Stimulated activated naive CD8-positive, alpha-beta T cell treated with anti-CD3 and anti-CD28 coated beads, Interleukin-15, Interleukin-2, amounts not matched to agents 100 ng/mL and 50 ng/mL, for 24 hours (primary cell): ENCODE measurements around the gene PRKX.
"Not testable (repeated sequence)": the region's sequence is repeated elsewhere in the genome, so short reads cannot be mapped to it uniquely, and the experiment has no call there.

Source experiments
- H3K27ac Mint-ChIP-seq: one replicate; pipeline ENCODE4 v1.8.0; 2021; ENCODE audit warnings: mild to moderate bottlenecking, mixed read lengths
- H3K27me3 Mint-ChIP-seq: one replicate; pipeline ENCODE4 v1.8.0; 2021; ENCODE audit warnings: mixed read lengths
- H3K36me3 Mint-ChIP-seq: one replicate; pipeline ENCODE4 v1.8.0; 2021; ENCODE audit warnings: low read depth, mixed read lengths
- H3K4me1 Mint-ChIP-seq: one replicate; pipeline ENCODE4 v1.8.0; 2021; ENCODE audit warnings: low read depth, mixed read lengths
- H3K4me3 Mint-ChIP-seq: one replicate; pipeline ENCODE4 v1.8.0; 2021; ENCODE audit warnings: mild to moderate bottlenecking, mixed read lengths
- H3K9me3 Mint-ChIP-seq: one replicate; pipeline ENCODE4 v1.8.0; 2021; ENCODE audit warnings: mixed read lengths

PRKX gene

DNA sequence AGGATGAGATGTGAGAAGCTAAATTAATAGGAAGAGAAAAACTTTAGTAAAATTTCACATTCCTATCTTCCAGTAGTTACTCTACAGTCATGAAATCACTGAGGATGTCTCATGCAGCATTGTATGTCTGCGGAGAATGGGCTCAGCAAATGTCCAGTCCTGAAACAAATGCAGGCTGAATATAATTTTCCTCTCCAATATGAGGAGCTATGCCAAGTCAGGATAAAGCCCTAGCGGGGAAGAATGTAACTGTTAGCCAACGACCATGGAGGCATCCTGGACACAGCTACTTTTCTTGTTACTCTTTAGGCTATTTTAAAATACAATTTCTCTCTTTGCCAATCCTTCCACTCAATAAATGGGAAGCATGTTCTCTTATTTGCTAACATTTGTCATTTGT, 127.7 kb downstream of the PRKX start:
- no peak overlapping the region for H3K4me3 Mint-ChIP-seq
- H3K9me3 Mint-ChIP-seq = no peaks in the 10 kb centered on the region
- no peaks in the 10 kb centered on the region for H3K36me3 Mint-ChIP-seq
- no peak overlapping the region for H3K27ac Mint-ChIP-seq
- peaks cover 6% of the 10 kb centered on the region for H3K4me1 Mint-ChIP-seq
- H3K27me3 Mint-ChIP-seq = no peaks in the 10 kb centered on the region

DNA sequence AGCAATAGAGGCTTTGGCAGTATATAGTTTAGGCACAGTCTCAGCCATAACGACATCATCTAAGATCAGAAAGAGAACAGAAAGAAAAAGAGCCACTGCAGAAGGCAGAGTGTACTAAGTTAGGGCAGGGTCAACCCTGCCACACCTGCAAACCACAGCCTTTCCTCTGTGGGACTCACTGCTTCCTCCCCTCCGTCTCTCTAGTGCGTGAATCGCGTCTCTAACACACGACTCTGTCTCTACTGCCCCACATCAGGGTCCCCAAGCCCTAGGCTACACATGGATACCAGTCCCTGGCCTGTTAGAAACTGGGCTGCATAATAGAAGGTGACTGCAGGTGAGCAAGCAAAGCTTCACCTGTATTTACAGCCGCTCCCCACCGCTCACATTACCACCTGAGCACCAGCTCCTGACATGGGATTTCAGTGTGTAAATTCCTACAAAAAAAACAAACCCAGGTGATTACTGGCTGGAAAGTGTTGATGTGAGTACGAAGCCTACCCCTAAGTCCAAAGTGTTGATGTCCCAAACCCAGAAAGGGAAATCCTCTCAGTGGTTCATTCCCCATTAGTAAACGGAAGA, 128.9 kb downstream of the PRKX start:
- H3K36me3 Mint-ChIP-seq = no peaks in the 10 kb centered on the region
- H3K27me3 Mint-ChIP-seq = no peaks in the 10 kb centered on the region
- no peaks in the 10 kb centered on the region for H3K9me3 Mint-ChIP-seq
- H3K4me1 Mint-ChIP-seq = peaks cover 6% of the 10 kb centered on the region
- peak overlapping the region; percentile 26 for H3K27ac Mint-ChIP-seq
- H3K4me3 Mint-ChIP-seq = no peak overlapping the region

DNA sequence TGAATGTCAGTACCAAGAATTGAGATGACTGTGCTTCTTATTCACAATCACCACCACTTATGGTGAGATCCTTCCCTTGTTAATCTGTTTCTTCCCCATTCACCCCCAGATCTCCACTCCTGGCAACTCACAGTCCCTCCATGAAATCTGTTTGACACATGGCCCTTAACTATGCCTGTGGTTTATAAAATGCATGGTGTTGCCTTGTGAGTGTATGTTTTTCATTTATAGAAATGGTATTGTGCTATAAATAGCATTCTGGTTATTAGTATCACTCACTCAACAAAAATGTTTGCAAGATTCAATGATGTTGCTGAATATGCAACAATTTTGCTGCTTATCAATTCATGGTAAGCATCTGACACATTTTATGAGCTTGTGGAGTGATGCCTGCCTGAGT, 131.0 kb downstream of the PRKX start:
- H3K27ac Mint-ChIP-seq = no peak overlapping the region

DNA sequence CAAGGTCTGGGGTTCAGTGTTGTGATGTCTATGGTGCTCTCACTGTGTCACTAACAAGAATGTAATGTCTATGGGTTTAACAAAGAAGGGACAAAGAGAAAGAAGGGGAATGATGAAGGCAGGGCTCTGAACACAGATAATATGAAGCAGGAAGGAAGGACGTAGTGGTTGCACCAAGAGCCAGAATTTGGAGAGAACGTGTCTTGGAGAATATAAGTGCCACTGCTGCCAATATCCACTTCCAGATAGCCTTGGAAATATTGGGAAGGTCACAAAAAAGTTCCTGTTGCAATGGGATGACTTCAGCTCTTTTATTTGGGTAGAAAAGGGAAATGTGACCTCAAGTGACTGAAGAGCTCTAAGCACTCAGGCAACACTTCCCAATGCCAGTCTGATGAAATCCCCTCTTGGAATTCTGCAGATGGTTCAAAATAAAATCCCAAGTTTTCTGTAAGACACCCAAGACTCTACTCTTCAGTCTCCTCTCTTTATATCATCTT, 131.8 kb downstream of the PRKX start:
- Mint-ChIP-seq H3K27me3 (no peaks in the 10 kb centered on the region), H3K36me3 (no peaks in the 10 kb centered on the region), H3K27ac (no peak overlapping the region), H3K4me3 (no peak overlapping the region), H3K4me1 (peaks cover 6% of the 10 kb centered on the region), H3K9me3 (no peaks in the 10 kb centered on the region)

More for the DNA sequence above, 131.0 kb downstream of the PRKX start:
- Mint-ChIP-seq H3K9me3 (no peaks in the 10 kb centered on the region), H3K4me1 (peaks cover 6% of the 10 kb centered on the region), H3K4me3 (no peak overlapping the region), H3K27me3 (no peaks in the 10 kb centered on the region), H3K36me3 (no peaks in the 10 kb centered on the region)

DNA sequence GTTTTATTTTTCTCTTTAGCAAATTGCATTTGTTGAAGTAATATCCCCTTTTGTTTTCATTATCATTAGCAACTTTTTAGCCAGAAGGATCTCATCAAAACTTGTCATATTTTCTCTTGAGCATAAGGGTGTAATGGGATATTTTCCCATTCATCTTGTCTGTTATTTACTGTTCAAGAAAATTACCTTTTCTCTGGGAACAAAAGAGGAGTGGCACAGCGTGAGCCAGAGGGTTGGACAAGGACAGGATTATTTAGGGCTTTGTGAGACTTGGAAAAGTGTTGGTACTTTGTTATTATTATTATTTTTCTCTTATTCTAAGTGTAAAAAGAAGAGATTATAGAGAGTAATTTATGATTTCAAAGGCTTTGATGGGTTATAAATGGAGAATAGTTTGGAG, 135.9 kb downstream of the PRKX start:
- no peaks in the 10 kb centered on the region for H3K27me3 Mint-ChIP-seq

DNA sequence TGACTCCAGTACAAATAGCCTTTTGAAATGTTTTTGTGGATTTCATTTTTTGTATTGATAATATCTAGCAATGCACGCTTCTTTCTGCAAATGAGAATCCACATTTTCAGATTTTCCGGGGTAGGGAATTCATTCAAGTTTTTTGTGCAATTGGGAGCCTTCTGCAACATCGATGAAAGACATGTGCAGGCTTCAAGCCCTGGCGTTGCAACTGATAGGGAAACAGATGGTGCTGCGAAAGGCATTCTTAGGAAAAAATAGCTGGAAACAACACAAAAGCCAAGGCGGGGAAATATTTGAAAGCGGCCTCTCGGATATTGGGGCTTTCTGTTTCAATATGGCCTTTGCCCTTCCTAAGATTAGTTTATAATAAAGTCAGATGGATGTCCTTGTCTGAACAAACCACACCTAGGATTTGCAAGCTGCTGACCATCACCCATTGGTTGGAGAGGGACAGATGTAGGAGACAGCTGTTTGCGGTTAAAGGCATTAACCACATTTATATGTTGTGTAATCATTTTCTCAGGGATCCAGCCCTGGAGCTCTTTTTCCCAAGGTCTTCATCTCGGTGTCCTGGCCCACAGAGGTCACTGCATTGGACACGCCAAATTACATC, 136.5 kb downstream of the PRKX start:
- Mint-ChIP-seq H3K27me3 (no peaks in the 10 kb centered on the region), H3K4me1 (peaks cover 3% of the 10 kb centered on the region), H3K4me3 (no peak overlapping the region), H3K36me3 (no peaks in the 10 kb centered on the region), H3K27ac (no peak overlapping the region), H3K9me3 (no peaks in the 10 kb centered on the region)

More for the DNA sequence above, 135.9 kb downstream of the PRKX start:
- Mint-ChIP-seq H3K9me3 (no peaks in the 10 kb centered on the region), H3K36me3 (no peaks in the 10 kb centered on the region), H3K4me1 (peaks cover 3% of the 10 kb centered on the region), H3K27ac (no peak overlapping the region), H3K4me3 (no peak overlapping the region)

DNA sequence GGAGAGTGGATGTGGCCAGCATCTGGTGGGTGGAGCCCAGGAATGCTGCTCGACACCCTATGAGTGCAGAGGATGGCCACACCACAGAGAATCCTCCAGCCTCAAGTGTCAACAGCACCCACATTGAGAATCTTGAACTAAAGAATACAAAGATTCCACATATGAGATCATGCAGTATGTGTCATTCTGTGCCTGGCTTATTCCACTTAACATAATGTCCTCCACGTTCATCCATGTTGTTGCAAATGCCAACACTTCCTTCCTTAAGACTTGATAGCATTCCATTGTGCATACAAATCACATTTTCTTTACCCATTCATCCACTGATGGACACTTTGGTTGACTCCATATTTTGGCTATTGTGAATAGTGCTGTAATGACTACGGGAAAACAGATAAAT, 145.8 kb downstream of the PRKX start:
- Mint-ChIP-seq H3K9me3 (no peaks in the 10 kb centered on the region), H3K36me3 (no peaks in the 10 kb centered on the region), H3K27me3 (no peaks in the 10 kb centered on the region), H3K4me3 (no peak overlapping the region), H3K4me1 (no peaks in the 10 kb centered on the region), H3K27ac (no peak overlapping the region)

DNA sequence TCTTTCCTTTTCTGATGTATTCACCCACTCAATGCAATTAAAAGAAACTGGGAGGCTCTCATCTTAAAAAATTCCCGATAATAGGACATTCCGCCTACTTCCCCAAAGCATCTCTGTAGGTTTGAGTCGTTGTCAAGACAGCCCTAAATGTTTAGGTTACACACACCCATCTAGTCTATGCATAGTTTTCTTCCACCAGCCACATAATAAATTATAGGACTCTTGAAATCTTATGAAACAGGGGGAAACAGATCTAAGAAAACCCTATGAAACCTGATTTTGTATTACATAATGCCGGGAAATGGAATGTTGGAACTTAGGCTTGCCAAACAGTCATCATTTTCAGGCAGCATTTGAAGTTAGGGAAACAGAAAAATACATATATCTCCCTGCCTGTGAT, 150.0 kb downstream of the PRKX start:
- Mint-ChIP-seq H3K9me3 (no peaks in the 10 kb centered on the region), H3K36me3 (no peaks in the 10 kb centered on the region), H3K4me1 (no peaks in the 10 kb centered on the region), H3K4me3 (no peak overlapping the region), H3K27me3 (no peaks in the 10 kb centered on the region), H3K27ac (no peak overlapping the region)

DNA sequence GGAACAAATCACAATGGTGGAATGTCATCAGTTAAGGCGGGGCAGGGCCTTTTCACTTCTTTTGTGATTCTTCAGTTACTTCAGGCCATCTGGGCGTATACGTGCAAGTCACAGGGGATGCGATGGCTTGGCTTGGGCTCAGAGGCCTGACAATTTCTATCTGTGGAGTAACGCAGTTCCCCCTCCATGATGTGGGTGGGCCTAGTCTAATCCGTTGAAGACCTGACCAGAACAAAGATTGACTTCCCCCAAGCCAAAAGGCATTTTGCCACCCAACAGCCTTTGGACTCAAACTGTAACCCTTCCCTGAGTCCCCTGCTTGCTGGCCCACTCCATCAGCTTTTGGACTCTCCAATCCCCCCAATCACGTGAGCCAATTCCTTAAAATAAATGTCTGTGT, 153.4 kb downstream of the PRKX start:
- not testable (repeated sequence) for H3K4me3 Mint-ChIP-seq, H3K36me3 Mint-ChIP-seq, H3K27ac Mint-ChIP-seq, H3K27me3 Mint-ChIP-seq, H3K9me3 Mint-ChIP-seq, H3K4me1 Mint-ChIP-seq
